Astrocyte (in vitro differentiated cells and primary cell): ENCODE results near the gene RNF212.

Experiments used
- CTCF ChIP-seq: IDR thresholded peaks from 2 replicates; pipeline ENCODE4 v1.5.1; 2011; ENCODE audit warnings: low read depth, mild to moderate bottlenecking, inconsistent platforms, low read length, moderate library complexity; ENCODE audit not compliant: insufficient read depth
- EZH2 ChIP-seq: IDR thresholded peaks from 2 replicates; pipeline ENCODE4 v1.6.1; 2012; ENCODE audit warnings: mild to moderate bottlenecking, low read length, inconsistent platforms; ENCODE audit not compliant: insufficient read depth

DNA sequence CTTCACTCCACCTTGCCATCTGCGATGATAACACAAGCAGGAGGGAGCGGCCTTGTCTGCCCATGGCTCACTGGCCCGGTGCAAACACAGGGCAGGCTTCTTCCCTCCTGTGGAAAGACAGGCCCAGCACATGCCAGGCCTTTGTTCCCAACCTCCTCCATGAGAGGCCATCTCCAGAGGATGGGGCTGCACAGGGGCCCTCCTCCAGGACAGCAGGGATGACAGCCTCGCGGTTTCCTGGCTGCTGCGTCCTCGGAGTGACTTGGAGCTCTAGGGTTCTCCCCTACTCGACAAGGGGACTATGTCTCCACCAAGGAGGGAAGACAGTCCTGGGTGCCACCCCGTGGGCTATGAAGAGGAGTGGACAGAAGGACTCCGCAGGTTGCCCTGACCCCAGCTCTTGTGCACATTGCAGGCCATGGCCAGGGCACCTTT is 21.8 kb downstream of the RNF212 start:
- no peak for TF ChIP-seq CTCF
- no peak for TF ChIP-seq EZH2
